Endodermal cell (in vitro differentiated cells): Measurements from ENCODE around the gene BNIPL. TPM values are rescaled to one million over a fixed set of nuclear protein-coding genes. Genes with fewer than 3 reads are reported as not detected.
A peak's percentile ranks its signal among the peaks of the same experiment; 100 is the strongest.

Experiments
- DNase-seq: peaks from one replicate; pipeline ENCODE4 v3.0.0-alpha.2; 2017
- H3K27ac ChIP-seq: 2 replicates; pipeline ENCODE4 v1.5.1; 2013; ENCODE audit warnings: mild to moderate bottlenecking, low read depth, low read length, moderate library complexity
- H3K27me3 ChIP-seq: 2 replicates; pipeline ENCODE4 v1.6.1; 2013; ENCODE audit warnings: mild to moderate bottlenecking, low read length, moderate library complexity; ENCODE audit not compliant: insufficient read depth, control insufficient read depth, poor library complexity, severe bottlenecking
- H3K36me3 ChIP-seq: 2 replicates; pipeline ENCODE4 v1.7.0; 2013; ENCODE audit warnings: mild to moderate bottlenecking, low read length, moderate library complexity; ENCODE audit not compliant: control insufficient read depth, insufficient read depth
- H3K4me1 ChIP-seq: one replicate; pipeline ENCODE4 v1.7.0; 2013; ENCODE audit warnings: low read length; ENCODE audit not compliant: control insufficient read depth, insufficient read depth
- H3K4me3 ChIP-seq: 2 replicates; pipeline ENCODE4 v1.5.1; 2013; ENCODE audit warnings: mild to moderate bottlenecking, low read length, moderate library complexity
- H3K9ac ChIP-seq: 2 replicates; pipeline ENCODE4 v1.6.1; 2013; ENCODE audit warnings: mild to moderate bottlenecking, low read length, moderate library complexity; ENCODE audit not compliant: poor library complexity, severe bottlenecking; ENCODE audit errors: extremely low read depth
- H3K9me3 ChIP-seq: 2 replicates; pipeline ENCODE4 v1.6.1; 2013; ENCODE audit warnings: mild to moderate bottlenecking, low read length, moderate library complexity; ENCODE audit not compliant: control insufficient read depth
- H3K27ac Mint-ChIP-seq: 2 replicates; pipeline ENCODE4 v1.8.0; 2020; ENCODE audit warnings: mixed read lengths
- H3K27me3 Mint-ChIP-seq: 2 replicates; pipeline ENCODE4 v1.8.0; 2021; ENCODE audit warnings: mild to moderate bottlenecking, mixed read lengths; ENCODE audit not compliant: insufficient read depth
- H3K36me3 Mint-ChIP-seq: 2 replicates; pipeline ENCODE4 v1.8.0; 2020; ENCODE audit warnings: low read depth, mixed read lengths
- H3K4me1 Mint-ChIP-seq: 2 replicates; pipeline ENCODE4 v1.8.0; 2020; ENCODE audit warnings: mixed read lengths
- H3K4me3 Mint-ChIP-seq: 2 replicates; pipeline ENCODE4 v1.8.0; 2020; ENCODE audit warnings: mild to moderate bottlenecking, moderate library complexity, mixed read lengths
- H3K9me3 Mint-ChIP-seq: 2 replicates; pipeline ENCODE4 v1.8.0; 2020; ENCODE audit warnings: mild to moderate bottlenecking, mixed read lengths
- CTCF ChIP-seq: fragments of 200-600 bp; sonication (generic); conservative IDR thresholded peaks from 2 replicates; pipeline ENCODE4 v1.5.0; 2021; ENCODE audit warnings: antibody characterized with exemption, mild to moderate bottlenecking
- WGBS, 2 experiments: methylation state at CpG; one replicate each; pipeline versions ENCODE4 v1.1.5 to v1.1.7; 2013; ENCODE audit warnings: missing lambda C conversion rate in 2 of 2, mixed read lengths in 1 of 2; ENCODE audit not compliant: insufficient coverage in 1 of 2, insufficient read length in 1 of 2; 5-methylcytosine and 5-hydroxymethylcytosine counted together
- total RNA-seq, 2 donors: library from RNA; stranded (reverse); fragmentation: NEBNext Ultra II Directional in 1 of 2; extraction: Animal tissue kit (Norgen Biotek cat#: 25700) in 1 of 2; gene quantifications; 2 replicates in 1 of 2; 3 replicates in 1 of 2; pipeline ENCODE4 v1.2.1, GENCODE V29; 2021

The BNIPL gene
- total RNA-seq, 2 donors from 2014 or later: 1.6 to 2.9 TPM

GRCh38 chr1:151070474-151071276 lies 34.3 kb downstream of the BNIPL start, which contains the start of gene GABPB2:
Gene GABPB2 (plus strand): TSS chr1:151070761. CDS start chr1:151088190, 17,429 bp downstream.
- H3K27me3 Mint-ChIP-seq: no peaks in the 10 kb centered on the region
- H3K27ac Mint-ChIP-seq: peak within 1 kb of the TSS; percentile 100
- Histone ChIP-seq H3K27ac (peak within 1 kb of the TSS; percentile 95), H3K27me3 (no peaks in the 10 kb centered on the region), H3K4me1 (no peaks in the 10 kb centered on the region), H3K36me3 (peaks cover 32% of the 10 kb centered on the region), H3K9me3 (no peaks in the 10 kb centered on the region), H3K9ac (peak within 1 kb of the TSS; percentile 88), H3K4me3 (peak within 1 kb of the TSS; percentile 94)
- peaks cover 18% of the 10 kb centered on the region for H3K36me3 Mint-ChIP-seq
- peak; percentile 99 for TF ChIP-seq CTCF
- 2 to 4% methylated on average over 19 to 50 of the region's 50 CpGs for WGBS, 2 experiments
- peaks cover 9% of the 10 kb centered on the region for H3K4me1 Mint-ChIP-seq
- no peaks in the 10 kb centered on the region for H3K9me3 Mint-ChIP-seq
- DNase-seq: peak; percentile 96
- H3K4me3 Mint-ChIP-seq: peak within 1 kb of the TSS; percentile 89

GRCh38 chr1:151072224-151072623 lies 35.8 kb downstream of the BNIPL start:
- peak; percentile 42 for TF ChIP-seq CTCF
- Histone ChIP-seq H3K36me3 (peaks cover 21% of the 10 kb centered on the region), H3K4me3 (no peak overlapping the region), H3K9ac (no peak overlapping the region), H3K27ac (no peak overlapping the region), H3K4me1 (no peaks in the 10 kb centered on the region), H3K9me3 (no peaks in the 10 kb centered on the region), H3K27me3 (no peaks in the 10 kb centered on the region)
- no peak for DNase-seq
- peaks cover 9% of the 10 kb centered on the region for H3K4me1 Mint-ChIP-seq
- H3K9me3 Mint-ChIP-seq: no peaks in the 10 kb centered on the region
- H3K4me3 Mint-ChIP-seq: no peak overlapping the region
- H3K27me3 Mint-ChIP-seq: no peaks in the 10 kb centered on the region
- 88 to 89% methylated on average over 9 to 13 of the region's 13 CpGs for WGBS, 2 experiments
- peaks cover 9% of the 10 kb centered on the region for H3K36me3 Mint-ChIP-seq
- H3K27ac Mint-ChIP-seq: no peak overlapping the region

- Histone ChIP-seq H3K27me3 (no peaks in the 10 kb centered on the region), H3K27ac (no peak overlapping the region), H3K4me3 (no peak overlapping the region), H3K36me3 (no peaks in the 10 kb centered on the region), H3K9ac (no peak overlapping the region), H3K4me1 (no peaks in the 10 kb centered on the region), H3K9me3 (no peaks in the 10 kb centered on the region)
- no peak overlapping the region for H3K27ac Mint-ChIP-seq
- no peaks in the 10 kb centered on the region for H3K9me3 Mint-ChIP-seq
- TF ChIP-seq CTCF: no peak
- no peaks in the 10 kb centered on the region for H3K36me3 Mint-ChIP-seq
- WGBS, 2 experiments: 80 to 91% methylated on average over 1 to 4 of the region's 4 CpGs
- H3K27me3 Mint-ChIP-seq: no peaks in the 10 kb centered on the region
- H3K4me1 Mint-ChIP-seq: no peaks in the 10 kb centered on the region
- no peak for DNase-seq
- H3K4me3 Mint-ChIP-seq: no peak overlapping the region
Measured at GRCh38 chr1:151085953-151086559, 49.7 kb downstream of the BNIPL start.

Other genes with a start within 250 kb of the BNIPL start
- 1 to 10 TPM; 6.1 to 8.4 TPM for gene CTSK, start 228.3 kb upstream of the BNIPL start, total RNA-seq
- 10 to 100 TPM; 39.6 to 44.6 TPM for gene ARNT, start 160.0 kb upstream of the BNIPL start, total RNA-seq
- gene CTXND2, start 149.4 kb upstream of the BNIPL start, total RNA-seq: not detected
- gene SETDB1, start 110.2 kb upstream of the BNIPL start, total RNA-seq: 10 to 100 TPM; 68.6 to 73.5 TPM
- gene CERS2, start 61.8 kb upstream of the BNIPL start, total RNA-seq: 100 to 1,000 TPM; 143 to 183 TPM
- gene ANXA9, start 54.3 kb upstream of the BNIPL start, total RNA-seq: not detected
- gene MINDY1, start 29.7 kb upstream of the BNIPL start, total RNA-seq: 10 to 100 TPM in 1 of 2 donors, 1 to 10 TPM in 1; 8.6 to 10.8 TPM
- 10 to 100 TPM; 23.8 to 29.3 TPM for gene PRUNE1, start 28.1 kb upstream of the BNIPL start, total RNA-seq
- 1 to 10 TPM; 4.7 to 6.6 TPM for gene C1orf56, start 11.2 kb downstream of the BNIPL start, total RNA-seq
- gene CDC42SE1, start 23.0 kb downstream of the BNIPL start, total RNA-seq: 10 to 100 TPM; 69.8 to 74.5 TPM
- 10 to 100 TPM; 16.5 to 19.2 TPM for gene MLLT11, start 23.8 kb downstream of the BNIPL start, total RNA-seq
- 1 to 10 TPM; 7.5 to 7.7 TPM for gene GABPB2, start 34.2 kb downstream of the BNIPL start, total RNA-seq
- 10 to 100 TPM; 23.8 to 26.5 TPM for gene SEMA6C, start 110.0 kb downstream of the BNIPL start, total RNA-seq
- not detected for gene TNFAIP8L2, start 120.1 kb downstream of the BNIPL start, total RNA-seq
- gene LYSMD1, start 129.3 kb downstream of the BNIPL start, total RNA-seq: 10 to 100 TPM in 1 of 2 donors, 1 to 10 TPM in 1; 9.1 to 13.0 TPM
- 10 to 100 TPM; 41.1 to 44.8 TPM for gene SCNM1, start 129.6 kb downstream of the BNIPL start, total RNA-seq
- gene TMOD4, start 139.4 kb downstream of the BNIPL start, total RNA-seq: 1 to 10 TPM; 1.0 to 1.9 TPM
- 100 to 1,000 TPM in 1 of 2 donors, 10 to 100 TPM in 1; 79.4 to 103 TPM for gene VPS72, start 153.6 kb downstream of the BNIPL start, total RNA-seq
- 100 to 1,000 TPM; 102 to 144 TPM for gene PIP5K1A, start 162.0 kb downstream of the BNIPL start, total RNA-seq
- 100 to 1,000 TPM; 188 to 205 TPM for gene PSMD4, start 218.1 kb downstream of the BNIPL start, total RNA-seq
- gene ZNF687, start 245.7 kb downstream of the BNIPL start, total RNA-seq: 10 to 100 TPM; 43.0 to 49.8 TPM